Measurements from ENCODE around the gene GPR137. TPM values are rescaled to one million over a fixed set of nuclear protein-coding genes. Genes with fewer than 3 reads are reported as not detected.

Gene GPR137
- total and polyA plus RNA-seq, 2 experiments from 2014 or later, result 25.2 to 63.9 TPM

DNA sequence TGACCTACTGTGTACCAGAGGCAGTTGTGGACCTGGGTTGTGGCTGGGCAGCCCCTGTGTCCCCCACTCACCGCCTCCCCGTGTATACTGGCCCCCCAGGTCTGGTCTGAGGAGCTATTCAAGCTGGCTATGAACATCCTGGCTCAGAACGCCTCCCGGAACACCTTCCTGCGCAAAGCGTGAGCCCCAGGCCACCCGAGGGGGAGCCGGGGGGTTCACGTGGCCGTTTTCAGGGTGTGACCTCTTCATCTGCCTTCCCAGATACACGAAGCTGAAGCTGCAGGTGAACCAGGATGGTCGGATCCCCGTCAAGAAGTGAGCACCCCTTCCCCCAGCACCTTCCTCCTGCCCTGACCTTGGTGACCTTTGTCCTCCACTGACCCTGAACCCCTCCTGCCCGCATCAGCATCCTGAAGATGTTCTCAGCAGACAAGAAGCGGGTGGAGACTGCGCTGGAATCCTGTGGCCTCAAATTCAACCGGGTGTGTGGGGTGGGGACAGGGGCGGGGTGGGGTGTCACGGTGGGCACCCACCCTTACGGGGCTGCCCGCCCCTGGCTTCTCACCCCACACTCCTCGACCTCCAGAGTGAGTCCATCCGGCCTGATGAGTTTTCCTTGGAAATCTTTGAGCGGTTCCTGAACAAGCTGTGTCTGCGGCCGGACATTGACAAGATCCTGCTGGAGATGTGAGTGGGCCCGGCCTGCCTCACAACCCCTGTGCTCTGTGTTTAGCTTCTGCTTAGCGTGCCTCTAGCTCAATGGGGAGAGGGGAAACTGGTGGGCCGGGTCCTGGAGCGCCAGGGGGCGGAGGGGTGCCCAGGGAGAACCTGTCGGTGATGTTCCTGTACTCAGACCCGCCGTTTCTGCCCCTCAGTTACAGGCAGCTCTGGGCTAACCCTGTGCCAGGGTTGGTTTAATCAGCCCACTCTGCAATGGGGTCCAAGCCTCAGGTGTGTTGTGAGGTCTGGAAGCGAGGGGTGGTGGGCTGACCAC lies 30.2 kb upstream of the GPR137 start:
- peaks cover 5% of the 10 kb centered on the region for H4K20me1 ChIP-seq (ENCODE audit: insufficient read depth, poor library complexity, severe bottlenecking)
- H3K27ac ChIP-seq, result no peak overlapping the region
- H3K4me1 ChIP-seq (ENCODE audit: insufficient read depth), result peaks cover 10% of the 10 kb centered on the region
- no peaks in the 10 kb centered on the region for H3K27me3 ChIP-seq
- H3K4me2 ChIP-seq, result no peak overlapping the region
- DNase-seq (ENCODE audit: low spot score), result no peak
- no peaks in the 10 kb centered on the region for H3K9me2 ChIP-seq (replicated peaks; ENCODE audit: insufficient read depth)
- H3K4me3 ChIP-seq, result no peak overlapping the region
- WGBS (ENCODE audit: low lambda C conversion rate, missing lambda C conversion rate), result 95% methylated on average over 29 of the region's 35 CpGs
- no peak overlapping the region for H2AFZ ChIP-seq
- peaks cover 16% of the 10 kb centered on the region for H3K79me2 ChIP-seq
- no peaks in the 10 kb centered on the region for H3K36me3 ChIP-seq (replicated peaks; ENCODE audit: insufficient read depth, low read depth)
- H3K9me3 ChIP-seq (ENCODE audit: low read depth), result no peaks in the 10 kb centered on the region
- TF ChIP-seq, protein P1, sequence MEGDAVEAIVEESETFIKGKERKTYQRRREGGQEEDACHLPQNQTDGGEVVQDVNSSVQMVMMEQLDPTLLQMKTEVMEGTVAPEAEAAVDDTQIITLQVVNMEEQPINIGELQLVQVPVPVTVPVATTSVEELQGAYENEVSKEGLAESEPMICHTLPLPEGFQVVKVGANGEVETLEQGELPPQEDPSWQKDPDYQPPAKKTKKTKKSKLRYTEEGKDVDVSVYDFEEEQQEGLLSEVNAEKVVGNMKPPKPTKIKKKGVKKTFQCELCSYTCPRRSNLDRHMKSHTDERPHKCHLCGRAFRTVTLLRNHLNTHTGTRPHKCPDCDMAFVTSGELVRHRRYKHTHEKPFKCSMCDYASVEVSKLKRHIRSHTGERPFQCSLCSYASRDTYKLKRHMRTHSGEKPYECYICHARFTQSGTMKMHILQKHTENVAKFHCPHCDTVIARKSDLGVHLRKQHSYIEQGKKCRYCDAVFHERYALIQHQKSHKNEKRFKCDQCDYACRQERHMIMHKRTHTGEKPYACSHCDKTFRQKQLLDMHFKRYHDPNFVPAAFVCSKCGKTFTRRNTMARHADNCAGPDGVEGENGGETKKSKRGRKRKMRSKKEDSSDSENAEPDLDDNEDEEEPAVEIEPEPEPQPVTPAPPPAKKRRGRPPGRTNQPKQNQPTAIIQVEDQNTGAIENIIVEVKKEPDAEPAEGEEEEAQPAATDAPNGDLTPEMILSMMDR (IDR thresholded peaks at IDR 0.05; ENCODE audit: poor library complexity), result no peak
- no peak for TF ChIP-seq EZH2 (IDR thresholded peaks at IDR 0.05; ENCODE audit: borderline replicate concordance)
- TF ChIP-seq EZH2phosphoT487 (IDR thresholded peaks at IDR 0.05; ENCODE audit: low read depth, severe bottlenecking, unreplicated experiment), result no peak

DNA sequence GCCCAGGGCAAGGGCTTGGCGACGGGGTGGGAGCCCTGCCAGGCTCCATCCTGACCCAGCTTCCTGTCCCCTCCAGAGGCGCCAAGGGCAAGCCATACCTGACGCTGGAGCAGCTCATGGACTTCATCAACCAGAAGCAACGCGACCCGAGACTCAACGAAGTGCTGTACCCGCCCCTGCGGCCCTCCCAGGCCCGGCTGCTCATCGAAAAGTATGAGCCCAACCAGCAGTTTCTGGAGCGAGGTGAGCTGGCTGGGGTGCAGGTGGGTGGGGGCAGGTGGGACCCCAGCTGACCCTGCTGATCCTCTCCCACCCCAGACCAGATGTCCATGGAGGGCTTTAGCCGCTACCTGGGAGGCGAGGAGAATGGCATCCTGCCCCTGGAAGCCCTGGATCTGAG lies 29.3 kb upstream of the GPR137 start:
- TF ChIP-seq, protein P1 (IDR thresholded peaks at IDR 0.05; ENCODE audit: poor library complexity), result no peak
- TF ChIP-seq EZH2phosphoT487 (IDR thresholded peaks at IDR 0.05; ENCODE audit: low read depth, severe bottlenecking, unreplicated experiment), result no peak
- no peak for TF ChIP-seq EZH2 (IDR thresholded peaks at IDR 0.05; ENCODE audit: borderline replicate concordance)
- H4K20me1 ChIP-seq (ENCODE audit: insufficient read depth, poor library complexity, severe bottlenecking), result peaks cover 5% of the 10 kb centered on the region
- no peaks in the 10 kb centered on the region for H3K36me3 ChIP-seq (replicated peaks; ENCODE audit: insufficient read depth, low read depth)
- H3K4me1 ChIP-seq (ENCODE audit: insufficient read depth), result peaks cover 5% of the 10 kb centered on the region
- no peaks in the 10 kb centered on the region for H3K9me3 ChIP-seq (ENCODE audit: low read depth)
- H3K27me3 ChIP-seq, result no peaks in the 10 kb centered on the region
- 96% methylated on average over 15 of the region's 15 CpGs for WGBS (ENCODE audit: low lambda C conversion rate, missing lambda C conversion rate)
- H2AFZ ChIP-seq, result no peak overlapping the region
- H3K9me2 ChIP-seq (replicated peaks; ENCODE audit: insufficient read depth), result no peaks in the 10 kb centered on the region
- H3K27ac ChIP-seq, result no peak overlapping the region
- H3K79me2 ChIP-seq, result peaks cover 16% of the 10 kb centered on the region
- no peak overlapping the region for H3K4me3 ChIP-seq
- DNase-seq (ENCODE audit: low spot score), result no peak
- H3K4me2 ChIP-seq, result no peak overlapping the region

DNA sequence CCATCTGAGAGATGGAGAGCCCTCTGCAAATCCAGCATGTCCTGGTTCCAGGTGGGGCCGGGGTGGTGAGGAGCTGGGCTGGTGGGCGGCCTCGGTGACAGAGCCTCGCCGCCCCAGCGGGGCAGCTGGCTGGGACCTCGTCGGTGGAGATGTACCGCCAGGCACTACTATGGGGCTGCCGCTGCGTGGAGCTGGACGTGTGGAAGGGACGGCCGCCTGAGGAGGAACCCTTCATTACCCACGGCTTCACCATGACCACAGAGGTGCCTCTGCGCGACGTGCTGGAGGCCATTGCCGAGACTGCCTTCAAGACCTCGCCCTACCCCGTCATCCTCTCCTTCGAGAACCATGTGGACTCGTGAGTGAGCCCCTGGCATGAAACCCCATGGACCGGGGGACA lies 27.3 kb upstream of the GPR137 start:
- H4K20me1 ChIP-seq (ENCODE audit: insufficient read depth, poor library complexity, severe bottlenecking), result no peaks in the 10 kb centered on the region
- no peak overlapping the region for H2AFZ ChIP-seq
- DNase-seq (ENCODE audit: low spot score), result no peak
- TF ChIP-seq EZH2phosphoT487 (IDR thresholded peaks at IDR 0.05; ENCODE audit: low read depth, severe bottlenecking, unreplicated experiment) (no peak), EZH2 (IDR thresholded peaks at IDR 0.05; ENCODE audit: borderline replicate concordance) (no peak)
- TF ChIP-seq, protein P1 (IDR thresholded peaks at IDR 0.05; ENCODE audit: poor library complexity), result no peak
- no peak overlapping the region for H3K27ac ChIP-seq
- 93% methylated on average over 21 of the region's 24 CpGs for WGBS (ENCODE audit: low lambda C conversion rate, missing lambda C conversion rate)
- no peaks in the 10 kb centered on the region for H3K9me2 ChIP-seq (replicated peaks; ENCODE audit: insufficient read depth)
- H3K4me3 ChIP-seq, result no peak overlapping the region
- no peaks in the 10 kb centered on the region for H3K36me3 ChIP-seq (replicated peaks; ENCODE audit: insufficient read depth, low read depth)
- H3K4me1 ChIP-seq (ENCODE audit: insufficient read depth), result no peaks in the 10 kb centered on the region
- no peaks in the 10 kb centered on the region for H3K9me3 ChIP-seq (ENCODE audit: low read depth)
- H3K79me2 ChIP-seq, result no peaks in the 10 kb centered on the region
- H3K4me2 ChIP-seq, result no peak overlapping the region
- H3K27me3 ChIP-seq, result no peaks in the 10 kb centered on the region

Data from hepatocyte (in vitro differentiated cells).